Common myeloid progenitor, CD34-positive (primary cell): ENCODE data around the gene WNT3.
A peak's percentile ranks its signal among the peaks of the same experiment; 100 is the strongest.

Experiments used
- CTCF ChIA-PET: fragments of 350-600 bp; sonication (Branson Sonifier 250); formaldehyde crosslinking; loops from one replicate; lab custom pipeline; 2021; ENCODE audit warnings: antibody characterized with exemption; lab: Charles Lee
- POLR2A ChIA-PET: fragments of 350-600 bp; sonication (Branson Sonifier 250); formaldehyde crosslinking; loops from one replicate; lab custom pipeline; 2021; ENCODE audit warnings: antibody characterized with exemption; lab: Charles Lee
- DNase-seq, 3 donors: peaks; one replicate each; pipeline versions ENCODE4 v3.0.0 to v3.0.0-alpha.2; 2013
- H3K27ac ChIP-seq, 2 experiments: 1 replicate in 1 of 2; 2 replicates in 1 of 2; pipeline ENCODE4 v1.7.0; 2013; ENCODE audit warnings: inconsistent platforms in 2 of 2, low read length in 2 of 2, mild to moderate bottlenecking in 2 of 2, low read depth in 1 of 2, moderate library complexity in 1 of 2; ENCODE audit not compliant: severe bottlenecking in 2 of 2, insufficient read depth in 1 of 2, poor library complexity in 1 of 2
- H3K27me3 ChIP-seq, 5 experiments: replicated peaks in 2 of 5; 1 replicate in 3 of 5; 2 replicates in 2 of 5; pipeline versions ENCODE4 v1.6.1 to v1.7.0; 2013; ENCODE audit warnings: low read length in 4 of 5, mild to moderate bottlenecking in 2 of 5, moderate library complexity in 2 of 5, inconsistent platforms in 1 of 5; ENCODE audit not compliant: insufficient read depth in 5 of 5, control insufficient read depth in 4 of 5
- H3K36me3 ChIP-seq, 4 experiments: 1 replicate in 2 of 4; 2 replicates in 2 of 4; pipeline versions ENCODE4 v1.6.1 to v1.7.0; 2013; ENCODE audit warnings: low read length in 3 of 4, control low read depth in 1 of 4, mild to moderate bottlenecking in 1 of 4; ENCODE audit not compliant: control insufficient read depth in 4 of 4, insufficient read depth in 4 of 4
- H3K4me1 ChIP-seq, 4 experiments: 1 replicate in 3 of 4; 2 replicates in 1 of 4; pipeline versions ENCODE4 v1.6.1 to v1.7.1; 2013; ENCODE audit warnings: low read length in 3 of 4, mild to moderate bottlenecking in 3 of 4, control low read depth in 1 of 4, inconsistent platforms in 1 of 4, moderate library complexity in 1 of 4; ENCODE audit not compliant: control insufficient read depth in 4 of 4, insufficient read depth in 4 of 4; ENCODE audit errors: control extremely low read depth in 1 of 4
- H3K4me3 ChIP-seq, 7 experiments: 1 replicate in 4 of 7; 2 replicates in 3 of 7; pipeline versions ENCODE4 v1.5.1 to v1.7.0; 2013; ENCODE audit warnings: mild to moderate bottlenecking in 7 of 7, low read length in 6 of 7, moderate library complexity in 6 of 7, inconsistent platforms in 2 of 7, low read depth in 2 of 7, control low read depth in 1 of 7; ENCODE audit not compliant: insufficient read depth in 4 of 7, control insufficient read depth in 1 of 7; ENCODE audit errors: extremely low read depth in 1 of 7
- H3K9me3 ChIP-seq, 5 experiments: 1 replicate in 4 of 5; 2 replicates in 1 of 5; pipeline versions ENCODE4 v1.6.1 to v1.7.1; 2013; ENCODE audit warnings: low read length in 4 of 5, mild to moderate bottlenecking in 2 of 5, inconsistent platforms in 1 of 5, low read depth in 1 of 5, moderate library complexity in 1 of 5; ENCODE audit not compliant: control insufficient read depth in 4 of 5, insufficient read depth in 2 of 5; ENCODE audit errors: control extremely low read depth in 1 of 5
- WGBS: methylation state at CpG from one replicate; pipeline ENCODE4 v1.1.5; 2013; ENCODE audit not compliant: insufficient coverage; 5-methylcytosine and 5-hydroxymethylcytosine counted together

WNT3 gene

DNA sequence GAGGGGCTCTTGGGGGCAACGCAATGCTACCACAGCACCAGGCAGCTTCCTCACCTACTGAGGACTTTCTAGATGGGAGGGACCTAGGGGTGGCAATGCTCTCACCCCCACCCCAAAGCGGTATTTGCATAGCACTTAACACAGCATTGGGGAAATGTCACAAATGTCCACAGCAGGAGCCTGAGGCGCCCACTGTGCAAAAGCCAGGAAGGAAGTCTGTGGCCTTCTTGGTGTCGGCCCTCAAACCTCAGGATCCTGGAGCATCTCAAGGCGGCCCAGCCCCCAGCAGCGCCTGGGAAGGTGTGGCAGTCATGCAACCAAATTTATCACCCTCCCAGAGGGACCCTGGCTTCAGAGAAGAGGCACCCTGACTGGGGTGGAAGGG lies 45.3 kb downstream of the WNT3 start:
- Histone ChIP-seq H3K36me3 (no peaks in the 10 kb centered on the region), H3K27ac (no peak overlapping the region), H3K4me3 (no peak overlapping the region), H3K27me3 (peaks cover 0 to 60% (median 23%) of the 10 kb centered on the region in 5 experiments), H3K4me1 (peaks cover 0 to 39% (median 32%) of the 10 kb centered on the region in 4 experiments), H3K9me3 (no peaks in the 10 kb centered on the region)
- DNase-seq, result peak in 2 of 3 donors; percentile 61 to 69
- ChIA-PET POLR2A (no interaction called here), CTCF (interaction anchor here (0.7 kb wide), 1 partner anchor 18 kb away, joined by 3 read pairs; no protein-coding TSS in a partner anchor)
- WGBS, result 0% methylated on average over 2 of the region's 6 CpGs

DNA sequence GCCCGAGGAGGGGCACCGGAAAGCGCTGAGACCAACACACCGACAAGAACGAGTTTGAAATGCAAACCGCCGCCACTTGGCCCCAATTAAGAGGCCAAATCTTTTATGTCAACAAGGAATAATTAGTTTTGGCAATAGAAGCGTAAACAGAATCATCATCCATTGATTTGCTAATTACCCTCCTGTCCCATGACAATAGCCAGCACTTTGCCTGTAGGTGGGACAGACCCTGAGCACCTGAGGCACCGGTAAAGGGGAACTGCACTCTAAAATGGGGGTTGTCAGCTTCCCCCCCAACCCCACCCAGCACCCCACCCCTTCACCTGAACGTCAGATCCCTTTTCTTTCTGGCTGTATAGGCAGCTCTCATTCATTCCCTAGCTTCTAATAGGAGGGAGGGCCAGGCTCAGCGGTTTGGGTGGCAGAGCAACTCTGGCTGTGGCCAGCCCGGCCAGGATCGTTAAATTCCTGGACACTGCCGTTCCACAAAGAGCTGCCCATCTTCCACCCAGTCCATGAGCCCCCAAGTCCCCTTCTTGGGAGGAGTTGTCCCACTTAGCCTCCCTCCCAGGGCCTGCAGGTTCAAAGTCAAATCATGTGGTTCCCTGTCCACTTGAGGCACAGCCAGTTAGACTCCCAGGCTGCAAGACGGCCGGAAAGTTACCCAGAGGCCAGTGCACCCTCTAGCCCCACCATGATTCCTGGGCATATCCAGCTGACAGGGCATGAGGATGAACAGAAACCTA lies 45.8 kb downstream of the WNT3 start:
- H3K27me3 ChIP-seq, result peaks cover 0 to 64% (median 26%) of the 10 kb centered on the region in 5 experiments
- no peak overlapping the region for H3K27ac ChIP-seq
- DNase-seq, result peak in 1 of 3 donors; percentile 19
- H3K9me3 ChIP-seq, result no peaks in the 10 kb centered on the region
- CTCF ChIA-PET, result interaction anchor here (0.7 kb wide), 1 partner anchor 18 kb away, joined by 3 read pairs; no protein-coding TSS in a partner anchor
- no peaks in the 10 kb centered on the region for H3K36me3 ChIP-seq
- H3K4me3 ChIP-seq, result peak overlapping the region in 6 of 7 experiments; percentile 32 to 68 (median 62)
- POLR2A ChIA-PET, result no interaction called here
- WGBS, result 10% methylated on average over 6 of the region's 16 CpGs
- H3K4me1 ChIP-seq, result peaks cover 0 to 39% (median 32%) of the 10 kb centered on the region in 4 experiments

DNA sequence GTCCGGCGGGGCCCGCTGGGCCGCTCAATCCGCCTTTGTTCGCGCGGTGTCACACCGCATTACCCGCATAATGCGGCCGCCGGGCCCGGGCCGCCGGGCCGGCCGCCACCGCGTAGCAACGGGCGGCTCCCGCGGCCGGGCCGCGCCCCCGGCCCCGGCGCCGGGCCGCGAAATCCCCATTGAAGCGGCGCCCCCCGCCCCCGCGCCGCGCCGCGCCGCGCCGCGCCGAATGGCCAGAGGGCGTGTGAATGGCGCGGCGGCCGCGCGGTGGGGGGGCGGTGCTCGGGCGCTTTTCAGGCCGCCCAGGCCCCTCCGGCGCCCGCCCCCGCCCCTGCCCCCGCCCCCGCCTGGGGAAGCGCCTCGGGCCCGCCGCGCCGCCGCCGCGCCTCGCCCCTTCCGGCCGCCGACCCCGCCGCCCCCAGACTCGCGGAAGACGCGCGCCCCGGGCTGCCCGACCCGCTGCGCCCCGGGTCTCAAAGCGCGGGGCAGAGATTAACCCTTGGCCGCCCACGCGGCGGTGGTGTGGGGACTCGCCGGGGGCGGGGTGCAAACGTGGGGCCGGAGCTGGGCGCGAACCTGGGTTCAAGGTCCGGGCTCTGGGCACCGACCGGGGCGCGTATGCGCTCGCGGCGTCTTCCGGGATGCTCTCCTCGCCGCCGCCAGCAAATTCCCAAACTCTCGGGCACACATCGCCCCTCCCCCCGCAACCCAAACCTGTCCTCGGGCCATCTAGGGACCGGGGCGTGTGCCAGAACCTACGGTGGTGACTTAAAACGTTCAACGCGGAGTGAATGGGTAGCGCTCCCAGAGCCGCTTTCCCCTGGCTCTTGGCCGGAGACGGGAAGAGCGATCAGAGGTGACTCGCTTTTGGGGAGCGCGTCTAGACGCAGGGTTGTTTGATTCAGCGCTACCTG lies 46.7 kb downstream of the WNT3 start:
- POLR2A ChIA-PET, result no interaction called here
- WGBS, result under 1% methylated on average over 81 of the region's 135 CpGs
- CTCF ChIA-PET, result no interaction called here
- Histone ChIP-seq H3K27me3 (peaks cover 0 to 64% (median 26%) of the 10 kb centered on the region in 5 experiments), H3K27ac (no peak overlapping the region), H3K36me3 (no peaks in the 10 kb centered on the region), H3K4me3 (peak overlapping the region; percentile 10 to 68 (median 60)), H3K9me3 (no peaks in the 10 kb centered on the region), H3K4me1 (peaks cover 0 to 39% (median 32%) of the 10 kb centered on the region in 4 experiments)
- DNase-seq, result peak in 1 of 3 donors; percentile 36

DNA sequence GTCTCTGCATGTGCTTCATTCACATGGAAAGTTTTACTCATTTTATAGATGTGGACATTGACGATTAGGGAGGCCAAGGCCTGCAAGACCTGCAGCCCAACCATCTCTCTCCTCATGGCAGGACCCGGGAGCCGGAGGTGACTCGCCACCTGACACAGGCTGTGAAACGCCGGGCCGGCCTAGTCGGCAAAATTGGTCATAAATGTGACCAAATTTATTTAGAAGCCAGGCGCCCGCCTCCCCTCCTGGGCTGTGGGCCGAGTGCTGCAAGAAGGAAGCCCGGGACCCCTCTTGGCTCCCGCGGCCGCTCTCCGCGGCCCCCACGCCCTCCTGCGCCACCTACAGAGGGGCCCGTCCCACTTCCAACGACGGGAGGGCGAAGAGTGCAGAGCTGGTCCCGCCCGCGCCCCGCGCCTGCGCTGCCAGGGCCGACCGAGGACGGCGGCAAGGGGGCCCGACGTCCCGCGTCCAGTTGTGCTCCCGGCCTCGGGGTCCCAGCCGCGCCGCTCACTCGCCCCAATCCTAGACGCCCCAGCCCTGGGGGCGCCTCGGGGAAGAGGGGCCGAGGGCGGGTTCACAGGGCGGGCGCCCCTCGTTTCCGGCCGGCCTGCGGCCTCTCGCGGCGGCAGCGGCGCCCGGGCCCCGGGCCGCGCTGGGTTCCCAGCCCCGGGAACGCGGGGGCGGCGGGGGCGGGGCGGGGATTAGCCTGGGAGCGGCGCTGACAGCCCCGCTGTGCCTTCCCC lies 47.5 kb downstream of the WNT3 start:
- Histone ChIP-seq H3K4me3 (peak overlapping the region in 6 of 7 experiments; percentile 26 to 62 (median 54)), H3K36me3 (no peaks in the 10 kb centered on the region), H3K4me1 (peaks cover 0 to 39% (median 32%) of the 10 kb centered on the region in 4 experiments), H3K27me3 (peaks cover 0 to 64% (median 24%) of the 10 kb centered on the region in 5 experiments), H3K9me3 (no peaks in the 10 kb centered on the region), H3K27ac (no peak overlapping the region)
- ChIA-PET CTCF (no interaction called here), POLR2A (no interaction called here)
- peak in 2 of 3 donors; percentile 42 to 60 for DNase-seq
- under 1% methylated on average over 64 of the region's 73 CpGs for WGBS

DNA sequence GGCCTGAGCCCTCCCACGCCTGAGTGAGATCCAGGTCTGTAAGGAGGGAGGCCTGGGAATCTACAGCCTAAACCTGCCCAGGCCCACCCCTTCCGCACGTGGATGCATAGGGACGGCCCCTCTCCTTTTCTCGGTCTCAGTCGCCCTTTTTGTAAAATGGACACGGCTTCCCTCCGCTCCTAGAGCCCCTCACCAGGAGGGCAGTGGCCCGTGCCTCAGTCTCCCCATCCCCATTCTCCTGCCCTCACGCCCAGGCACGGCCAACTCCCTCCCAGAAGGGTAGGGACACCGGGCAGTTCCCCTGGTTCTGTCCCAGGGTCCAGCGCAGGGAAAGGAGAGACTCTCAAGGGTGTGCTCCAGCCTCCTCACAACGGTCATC lies 48.1 kb downstream of the WNT3 start:
- Histone ChIP-seq H3K27ac (no peak overlapping the region), H3K27me3 (peaks cover 0 to 64% (median 24%) of the 10 kb centered on the region in 5 experiments), H3K4me1 (peaks cover 0 to 39% (median 32%) of the 10 kb centered on the region in 4 experiments), H3K4me3 (peak overlapping the region in 2 of 7 experiments; percentile 54), H3K36me3 (no peaks in the 10 kb centered on the region), H3K9me3 (no peaks in the 10 kb centered on the region)
- no peak for DNase-seq
- POLR2A ChIA-PET, result no interaction called here
- WGBS, result 44% methylated on average over 14 of the region's 14 CpGs
- CTCF ChIA-PET, result interaction anchor here (1.0 kb wide), 1 partner anchor 28 kb away, joined by 3 read pairs; no protein-coding TSS in a partner anchor

DNA sequence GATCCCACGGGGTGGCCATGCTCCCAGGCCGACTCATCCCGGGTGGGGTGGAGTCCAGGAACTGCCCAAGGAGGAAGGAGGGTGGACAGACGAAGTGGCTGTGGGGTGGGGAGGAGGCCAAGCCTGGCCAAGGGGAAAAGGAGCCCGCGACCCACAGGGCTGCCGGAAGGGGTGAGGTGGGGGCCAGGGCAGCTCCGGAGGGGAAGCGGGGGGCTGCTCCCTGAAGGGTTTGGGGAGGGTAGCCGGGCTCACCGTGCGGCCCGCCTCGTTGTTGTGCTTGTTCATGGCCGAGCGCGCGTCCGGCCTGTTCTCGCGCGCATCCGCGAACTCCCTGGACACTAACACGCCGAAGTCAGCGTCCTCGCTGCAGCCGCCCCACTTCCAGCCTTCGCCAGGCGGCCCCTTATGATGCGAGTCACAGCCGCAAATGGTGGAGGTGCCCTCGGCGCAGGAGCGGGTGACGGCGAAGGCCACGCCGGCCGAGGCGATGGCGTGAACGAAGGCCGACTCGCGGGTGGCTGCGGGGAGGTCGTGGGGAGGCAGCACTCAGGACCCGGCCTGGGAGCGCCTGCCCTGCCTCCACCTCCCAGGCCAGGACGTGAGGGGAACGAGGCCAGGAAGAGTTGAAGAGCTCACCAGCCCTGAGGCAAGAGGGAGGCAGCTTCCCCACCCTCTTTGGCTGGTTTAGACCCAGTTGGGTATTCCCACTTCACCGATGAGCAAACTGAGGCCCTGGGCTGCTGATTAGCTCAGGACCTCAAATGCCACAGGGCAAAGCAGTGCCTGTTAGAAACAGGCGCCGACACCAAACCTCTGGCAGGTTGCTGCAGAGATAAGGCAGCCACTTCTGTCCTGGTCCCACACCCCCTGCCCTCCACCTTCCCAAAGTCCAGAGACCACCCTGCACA lies 48.7 kb downstream of the WNT3 start:
- Histone ChIP-seq H3K27ac (no peak overlapping the region), H3K9me3 (no peaks in the 10 kb centered on the region), H3K4me3 (peak overlapping the region in 5 of 7 experiments; percentile 19 to 63 (median 50)), H3K36me3 (no peaks in the 10 kb centered on the region), H3K4me1 (peaks cover 0 to 39% (median 32%) of the 10 kb centered on the region in 4 experiments), H3K27me3 (peaks cover 0 to 62% (median 24%) of the 10 kb centered on the region in 5 experiments)
- ChIA-PET CTCF (interaction anchor here (1.0 kb wide), 1 partner anchor 27 kb away, joined by 3 read pairs; no protein-coding TSS in a partner anchor), POLR2A (interaction anchor here (0.6 kb wide), 1 partner anchor 25 kb away, joined by 3 read pairs; no protein-coding TSS in a partner anchor)
- 19% methylated on average over 54 of the region's 56 CpGs for WGBS
- peak in 1 of 3 donors; percentile 35 for DNase-seq
